ENCODE data around the gene SERPING1.

SERPING1 gene

DNA sequence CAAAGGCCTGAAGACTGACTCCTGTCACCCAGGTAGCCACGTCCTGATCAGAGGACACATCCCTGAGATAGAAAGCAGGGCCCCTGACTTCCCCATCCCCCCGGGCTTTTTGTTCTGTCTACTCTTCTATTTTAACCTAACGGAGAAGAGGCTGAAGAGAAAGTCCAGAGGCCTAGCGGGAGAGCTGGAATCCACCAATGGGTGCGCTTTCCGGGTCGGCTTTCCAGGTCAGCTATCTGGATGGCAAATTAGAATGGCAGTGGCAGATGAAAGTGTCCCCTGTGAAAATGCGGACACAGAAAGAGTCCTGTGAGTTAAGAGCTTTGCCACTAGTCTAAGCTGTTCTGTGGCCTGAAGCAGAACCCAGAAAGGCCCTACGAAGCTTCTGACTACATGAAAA is 13.1 kb upstream of the SERPING1 start:
- Histone ChIP-seq H3K36me3 (no peaks in the 10 kb centered on the region), H3K27ac (no peak overlapping the region), H3K27me3 (no peaks in the 10 kb centered on the region), H3K9me3 (no peaks in the 10 kb centered on the region), H3K4me1 (ENCODE audit: control insufficient read depth in 1 of 2, insufficient read depth in 1 of 2, low read depth in 1 of 2, low read length in 1 of 2) (no peaks in the 10 kb centered on the region), H3K4me3 (ENCODE audit: low read depth in 1 of 2, low read length in 1 of 2) (no peak overlapping the region)
- TF ChIP-seq, protein P1, sequence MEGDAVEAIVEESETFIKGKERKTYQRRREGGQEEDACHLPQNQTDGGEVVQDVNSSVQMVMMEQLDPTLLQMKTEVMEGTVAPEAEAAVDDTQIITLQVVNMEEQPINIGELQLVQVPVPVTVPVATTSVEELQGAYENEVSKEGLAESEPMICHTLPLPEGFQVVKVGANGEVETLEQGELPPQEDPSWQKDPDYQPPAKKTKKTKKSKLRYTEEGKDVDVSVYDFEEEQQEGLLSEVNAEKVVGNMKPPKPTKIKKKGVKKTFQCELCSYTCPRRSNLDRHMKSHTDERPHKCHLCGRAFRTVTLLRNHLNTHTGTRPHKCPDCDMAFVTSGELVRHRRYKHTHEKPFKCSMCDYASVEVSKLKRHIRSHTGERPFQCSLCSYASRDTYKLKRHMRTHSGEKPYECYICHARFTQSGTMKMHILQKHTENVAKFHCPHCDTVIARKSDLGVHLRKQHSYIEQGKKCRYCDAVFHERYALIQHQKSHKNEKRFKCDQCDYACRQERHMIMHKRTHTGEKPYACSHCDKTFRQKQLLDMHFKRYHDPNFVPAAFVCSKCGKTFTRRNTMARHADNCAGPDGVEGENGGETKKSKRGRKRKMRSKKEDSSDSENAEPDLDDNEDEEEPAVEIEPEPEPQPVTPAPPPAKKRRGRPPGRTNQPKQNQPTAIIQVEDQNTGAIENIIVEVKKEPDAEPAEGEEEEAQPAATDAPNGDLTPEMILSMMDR (IDR thresholded peaks at IDR 0.05): no peak

DNA sequence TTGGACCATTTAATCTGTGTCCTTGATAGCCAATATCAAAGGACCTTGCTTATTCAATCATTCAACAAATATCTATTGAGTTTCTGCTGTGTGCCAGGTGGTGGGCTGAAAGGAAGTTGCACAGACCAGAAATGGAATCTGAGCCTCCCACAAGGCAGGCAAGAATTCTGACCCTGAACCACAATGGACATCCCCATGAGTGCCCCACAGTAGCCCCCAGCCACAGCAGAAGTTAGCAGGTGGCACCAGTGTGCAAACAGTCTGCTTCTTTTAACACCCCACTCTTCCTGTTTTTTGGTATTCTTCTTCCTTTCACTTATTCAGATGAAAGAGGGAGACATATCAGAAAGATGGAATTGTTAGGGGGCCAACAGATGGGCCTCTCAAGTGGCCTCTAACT is 12.2 kb upstream of the SERPING1 start:
- Histone ChIP-seq H3K36me3 (no peaks in the 10 kb centered on the region), H3K4me1 (ENCODE audit: control insufficient read depth in 1 of 2, insufficient read depth in 1 of 2, low read depth in 1 of 2, low read length in 1 of 2) (no peaks in the 10 kb centered on the region), H3K4me3 (ENCODE audit: low read depth in 1 of 2, low read length in 1 of 2) (no peak overlapping the region), H3K27me3 (no peaks in the 10 kb centered on the region), H3K27ac (no peak overlapping the region), H3K9me3 (no peaks in the 10 kb centered on the region)
- TF ChIP-seq, protein P1 (IDR thresholded peaks at IDR 0.05): no peak

DNA sequence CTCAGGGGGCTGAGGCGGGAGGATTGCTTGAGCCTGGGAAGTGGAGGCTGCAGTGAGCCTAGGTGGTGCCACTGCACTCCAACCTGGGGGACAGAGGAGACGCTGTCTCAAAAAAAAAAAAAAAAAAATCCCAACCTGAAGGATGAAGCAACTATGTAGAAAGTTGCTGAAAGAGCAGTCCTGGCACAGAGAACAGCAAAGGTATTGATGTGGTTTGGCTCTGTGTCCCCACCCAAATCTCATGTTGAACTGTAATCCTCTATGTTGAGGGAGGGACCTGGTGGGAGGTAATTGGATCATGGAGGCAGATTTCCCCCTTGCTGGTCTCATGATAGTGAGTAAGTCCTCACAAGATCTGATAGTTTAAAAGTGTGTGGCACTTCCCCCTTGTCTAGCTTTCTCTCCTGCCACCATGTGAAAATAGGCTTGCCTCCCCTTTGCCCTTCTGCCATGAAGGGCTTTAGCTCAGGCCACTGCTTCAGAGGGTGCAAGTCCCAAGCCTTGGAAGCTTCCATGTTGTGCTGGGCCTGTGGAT is 10.7 kb upstream of the SERPING1 start:
- no peak overlapping the region for H3K4me3 ChIP-seq (ENCODE audit: low read depth in 1 of 2, low read length in 1 of 2)
- H3K27ac ChIP-seq: no peak overlapping the region
- no peaks in the 10 kb centered on the region for H3K4me1 ChIP-seq (ENCODE audit: control insufficient read depth in 1 of 2, insufficient read depth in 1 of 2, low read depth in 1 of 2, low read length in 1 of 2)
- H3K36me3 ChIP-seq: no peaks in the 10 kb centered on the region
- no peaks in the 10 kb centered on the region for H3K27me3 ChIP-seq
- H3K9me3 ChIP-seq: no peaks in the 10 kb centered on the region
- TF ChIP-seq, protein P1 (IDR thresholded peaks at IDR 0.05): no peak

DNA sequence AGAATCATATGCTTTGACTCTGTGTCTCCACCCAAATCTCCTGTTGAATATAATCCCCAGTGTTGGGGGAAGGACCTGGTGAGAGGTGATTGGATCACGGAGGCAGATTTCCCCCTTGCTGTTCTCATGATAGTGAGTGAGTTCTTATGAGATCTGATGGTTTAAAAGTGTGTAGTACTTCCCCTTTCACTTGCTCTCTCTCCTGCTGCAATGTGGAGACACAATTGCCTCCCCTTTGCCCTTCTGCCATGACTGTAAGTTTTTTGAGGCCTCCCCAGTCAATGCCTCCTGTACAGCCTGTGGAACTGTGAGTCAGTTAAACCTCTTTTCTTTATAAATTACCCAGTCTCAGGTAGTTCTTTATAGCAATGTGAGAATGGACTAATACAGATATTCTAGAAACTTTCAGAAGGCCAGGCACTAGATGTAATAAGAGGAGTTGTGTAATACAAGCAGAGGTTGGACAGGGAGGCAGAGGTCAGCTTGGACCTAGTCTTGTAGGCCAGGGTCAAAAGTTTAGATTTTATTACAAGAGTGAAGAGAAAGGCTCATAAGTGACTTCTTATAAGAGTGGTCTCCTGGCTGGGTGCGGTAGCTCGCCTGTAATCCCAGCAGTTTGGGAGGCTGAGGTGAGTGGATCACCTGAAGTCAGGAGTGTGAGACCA is 9.3 kb upstream of the SERPING1 start:
- no peaks in the 10 kb centered on the region for H3K9me3 ChIP-seq
- no peaks in the 10 kb centered on the region for H3K4me1 ChIP-seq (ENCODE audit: control insufficient read depth in 1 of 2, insufficient read depth in 1 of 2, low read depth in 1 of 2, low read length in 1 of 2)
- no peaks in the 10 kb centered on the region for H3K27me3 ChIP-seq
- TF ChIP-seq, protein P1 (IDR thresholded peaks at IDR 0.05): no peak
- H3K27ac ChIP-seq: no peak overlapping the region
- no peak overlapping the region for H3K4me3 ChIP-seq (ENCODE audit: low read depth in 1 of 2, low read length in 1 of 2)
- H3K36me3 ChIP-seq: no peaks in the 10 kb centered on the region

DNA sequence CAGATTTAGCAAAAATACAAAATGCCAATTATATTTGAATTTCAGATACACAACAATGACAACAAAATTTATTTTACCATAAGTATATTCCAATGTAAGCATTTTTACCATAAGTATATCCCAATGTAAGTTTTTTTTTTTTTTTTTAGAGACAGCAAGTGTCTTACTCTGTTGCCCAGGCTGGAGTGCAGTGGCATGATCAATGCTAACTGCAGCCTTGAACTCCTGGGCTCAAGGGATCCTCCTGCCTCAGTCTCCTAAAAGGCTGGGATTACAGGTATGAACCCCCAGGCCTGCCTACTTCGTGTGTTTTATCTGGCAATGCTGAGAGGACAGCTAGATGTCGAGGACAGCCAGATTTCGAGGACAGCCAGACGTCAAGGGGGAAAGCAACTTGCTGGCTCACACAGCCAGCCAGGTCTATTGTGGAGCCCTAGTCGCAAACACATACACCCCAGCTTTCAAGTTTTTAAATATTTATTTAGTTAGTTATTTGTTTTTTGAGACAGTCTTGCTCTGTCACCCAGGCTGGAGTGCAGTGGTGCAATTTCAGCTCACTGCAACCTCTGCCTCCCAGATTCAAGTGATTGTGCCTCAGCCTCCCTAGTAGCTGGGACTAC is 1.1 kb upstream of the SERPING1 start:
- Histone ChIP-seq H3K27ac (no peak overlapping the region), H3K36me3 (no peaks in the 10 kb centered on the region), H3K4me3 (ENCODE audit: low read depth in 1 of 2, low read length in 1 of 2) (no peak overlapping the region), H3K4me1 (ENCODE audit: control insufficient read depth in 1 of 2, insufficient read depth in 1 of 2, low read depth in 1 of 2, low read length in 1 of 2) (peaks cover 17 to 21% of the 10 kb centered on the region in 2 experiments), H3K9me3 (no peaks in the 10 kb centered on the region), H3K27me3 (peaks cover 22% of the 10 kb centered on the region)
- TF ChIP-seq, protein P1 (IDR thresholded peaks at IDR 0.05): no peak

Measured in neutrophil (primary cell).